ENCODE results near the gene KLF1.

GRCh38 chr19:12842511-12842910 lies 44.5 kb downstream of the KLF1 start:
- TF ChIP-seq, protein P1, sequence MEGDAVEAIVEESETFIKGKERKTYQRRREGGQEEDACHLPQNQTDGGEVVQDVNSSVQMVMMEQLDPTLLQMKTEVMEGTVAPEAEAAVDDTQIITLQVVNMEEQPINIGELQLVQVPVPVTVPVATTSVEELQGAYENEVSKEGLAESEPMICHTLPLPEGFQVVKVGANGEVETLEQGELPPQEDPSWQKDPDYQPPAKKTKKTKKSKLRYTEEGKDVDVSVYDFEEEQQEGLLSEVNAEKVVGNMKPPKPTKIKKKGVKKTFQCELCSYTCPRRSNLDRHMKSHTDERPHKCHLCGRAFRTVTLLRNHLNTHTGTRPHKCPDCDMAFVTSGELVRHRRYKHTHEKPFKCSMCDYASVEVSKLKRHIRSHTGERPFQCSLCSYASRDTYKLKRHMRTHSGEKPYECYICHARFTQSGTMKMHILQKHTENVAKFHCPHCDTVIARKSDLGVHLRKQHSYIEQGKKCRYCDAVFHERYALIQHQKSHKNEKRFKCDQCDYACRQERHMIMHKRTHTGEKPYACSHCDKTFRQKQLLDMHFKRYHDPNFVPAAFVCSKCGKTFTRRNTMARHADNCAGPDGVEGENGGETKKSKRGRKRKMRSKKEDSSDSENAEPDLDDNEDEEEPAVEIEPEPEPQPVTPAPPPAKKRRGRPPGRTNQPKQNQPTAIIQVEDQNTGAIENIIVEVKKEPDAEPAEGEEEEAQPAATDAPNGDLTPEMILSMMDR (conservative IDR thresholded peaks at IDR 0.05; ENCODE audit: low read depth, low read length), result no peak
- TF ChIP-seq EZH2 (IDR thresholded peaks at IDR 0.05; ENCODE audit: borderline replicate concordance, low read depth, low read length, poor library complexity, severe bottlenecking), result no peak
